ENCODE data around the gene FXYD4.
"Not testable (repeated sequence)": the region's sequence is repeated elsewhere in the genome, so short reads cannot be mapped to it uniquely, and the experiment has no call there.

The FXYD4 gene

DNA sequence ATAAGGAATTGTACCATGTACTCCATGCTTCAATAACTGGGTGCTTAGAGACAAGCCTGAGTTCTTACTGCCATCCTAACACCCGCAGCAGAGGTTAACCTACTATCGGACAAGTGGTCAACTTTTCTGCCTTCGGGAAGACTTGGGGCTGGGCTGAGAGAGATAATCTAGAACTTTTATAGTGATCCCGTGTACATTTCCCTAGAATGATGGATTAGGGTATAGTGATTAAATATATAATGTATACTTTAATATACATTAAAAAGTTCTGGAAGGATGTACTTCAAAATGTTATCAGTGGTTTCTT lies 49.7 kb downstream of the FXYD4 start:
- DNase-seq = no peak

DNA sequence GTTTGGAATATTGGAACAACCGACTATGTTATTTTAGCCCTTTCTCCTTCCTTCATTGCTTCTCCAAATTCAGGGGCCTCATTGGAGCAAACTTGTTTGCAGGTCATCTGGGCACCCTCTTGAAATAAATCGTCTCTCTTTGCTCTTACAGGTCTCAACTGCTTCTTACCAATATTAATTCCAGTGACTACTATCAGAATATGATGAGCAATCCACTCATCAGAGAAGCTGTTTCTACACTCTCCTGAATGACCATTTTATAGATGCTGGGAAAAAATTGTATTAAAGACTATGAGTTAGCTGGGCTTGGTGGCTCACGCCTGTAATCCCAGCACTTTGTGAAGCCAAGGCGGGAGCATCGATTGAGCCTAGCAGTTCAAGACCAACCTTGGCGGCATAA lies 50.1 kb downstream of the FXYD4 start:
- DNase-seq = no peak

DNA sequence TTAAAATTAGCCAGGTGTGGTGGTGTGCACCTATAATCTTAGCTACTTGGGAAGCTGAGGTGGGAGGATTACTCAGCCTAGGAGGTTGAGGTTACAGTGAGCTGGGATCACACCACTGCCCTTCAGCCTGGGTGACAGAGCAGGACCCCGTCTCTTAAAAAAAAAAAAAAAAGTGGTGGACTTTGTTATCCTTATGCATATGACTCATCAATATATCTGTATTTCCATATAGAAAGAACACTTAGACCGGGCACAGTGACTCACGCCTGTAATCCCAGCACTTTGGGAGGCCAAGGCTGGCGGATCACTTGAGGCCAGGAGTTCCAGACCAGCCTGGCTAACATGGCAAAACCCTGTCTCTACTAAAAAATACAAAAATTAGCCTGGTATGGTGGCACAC lies 50.5 kb downstream of the FXYD4 start:
- DNase-seq = not testable (repeated sequence)

DNA sequence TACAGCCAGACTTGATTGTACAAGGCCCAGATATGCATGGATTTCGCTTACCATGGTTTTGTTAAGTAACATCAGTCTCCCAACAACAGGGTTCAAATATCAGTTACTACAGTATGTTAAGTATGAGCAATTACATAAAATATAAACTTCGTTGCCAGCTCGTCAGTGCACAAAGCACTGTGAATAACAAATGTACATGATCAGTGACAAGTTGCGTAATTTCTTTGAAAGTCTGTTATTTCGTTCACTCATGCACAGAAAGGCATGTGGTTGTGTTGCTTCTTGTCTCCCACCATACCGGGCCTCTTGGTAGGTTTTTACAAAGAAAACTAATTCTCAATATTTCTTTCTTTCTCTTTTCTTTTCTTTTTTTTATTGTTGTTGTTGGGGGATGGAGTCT lies 53.0 kb downstream of the FXYD4 start:
- DNase-seq = no peak
